HAP-1 (cell line): ENCODE measurements around the gene RNF212.

ENCODE experiments used
- DNase-seq, 2 experiments: peaks; one replicate each; pipeline ENCODE4 v3.0.0-alpha.2; 2016 to 2020; ENCODE audit warnings: low spot score in 2 of 2
- H3K27me3 ChIP-seq: fragments of 250-450 bp; sonication (Bioruptor Pico); 2 replicates; pipeline ENCODE4 v1.5.1; 2020; ENCODE audit warnings: low read depth, mild to moderate bottlenecking, moderate library complexity
- H3K36me3 ChIP-seq: fragments of 250-450 bp; sonication (Bioruptor Pico); replicated peaks from 2 replicates; pipeline ENCODE4 v1.5.1; 2020; ENCODE audit warnings: mild to moderate bottlenecking
- H3K4me1 ChIP-seq: fragments of 250-450 bp; sonication (Bioruptor Pico); 2 replicates; pipeline ENCODE4 v1.5.1; 2020; ENCODE audit warnings: mild to moderate bottlenecking
- H3K4me3 ChIP-seq: fragments of 250-450 bp; sonication (Bioruptor Pico); 2 replicates; pipeline ENCODE4 v1.5.1; 2020; ENCODE audit warnings: mild to moderate bottlenecking, moderate library complexity
- H3K9me3 ChIP-seq: fragments of 250-450 bp; sonication (Bioruptor Pico); 2 replicates; pipeline ENCODE4 v1.5.1; 2020; ENCODE audit warnings: mild to moderate bottlenecking, moderate library complexity
- in situ Hi-C: fragments of 300-500 bp; cut with MboI; formaldehyde crosslinking; loops from 3 replicates; pipeline ENCODE4 v1.14.3; 2020; ENCODE audit warnings: low sequenced_read_pairs, inconsistent platforms, mixed read lengths

RNF212 gene

GRCh38 chr4:1042352-1043055, 70.9 kb downstream of the RNF212 start:
- H3K27me3 ChIP-seq: no peaks in the 10 kb centered on the region
- DNase-seq: no peak
- no peaks in the 10 kb centered on the region for H3K36me3 ChIP-seq
- peaks cover 11% of the 10 kb centered on the region for H3K4me1 ChIP-seq
- in situ Hi-C loops: no loop called here
- no peaks in the 10 kb centered on the region for H3K9me3 ChIP-seq
- no peak overlapping the region for H3K4me3 ChIP-seq

GRCh38 chr4:1041936-1042330, 71.4 kb downstream of the RNF212 start:
- Histone ChIP-seq H3K4me3 (no peak overlapping the region), H3K4me1 (peaks cover 11% of the 10 kb centered on the region), H3K9me3 (no peaks in the 10 kb centered on the region), H3K27me3 (no peaks in the 10 kb centered on the region), H3K36me3 (no peaks in the 10 kb centered on the region)
- DNase-seq: no peak
- in situ Hi-C loops: no loop called here

- Histone ChIP-seq H3K9me3 (no peaks in the 10 kb centered on the region), H3K36me3 (no peaks in the 10 kb centered on the region), H3K4me1 (peaks cover 11% of the 10 kb centered on the region), H3K27me3 (no peaks in the 10 kb centered on the region), H3K4me3 (no peak overlapping the region)
- DNase-seq: peak in 1 of 2 experiments; percentile 65
- in situ Hi-C loops: no loop called here
These were observed 72.0 kb downstream of the RNF212 start for GRCh38 chr4:1041147-1041935.

- no peaks in the 10 kb centered on the region for H3K36me3 ChIP-seq
- no peak for DNase-seq
- H3K4me3 ChIP-seq: no peak overlapping the region
- no peaks in the 10 kb centered on the region for H3K9me3 ChIP-seq
- no peaks in the 10 kb centered on the region for H3K27me3 ChIP-seq
- peaks cover 11% of the 10 kb centered on the region for H3K4me1 ChIP-seq
- in situ Hi-C loops: no loop called here
These were observed 72.8 kb downstream of the RNF212 start for GRCh38 chr4:1040344-1041146.

GRCh38 chr4:1039493-1040343, 73.6 kb downstream of the RNF212 start:
- Histone ChIP-seq H3K4me3 (no peak overlapping the region), H3K36me3 (no peaks in the 10 kb centered on the region), H3K27me3 (no peaks in the 10 kb centered on the region), H3K4me1 (peaks cover 11% of the 10 kb centered on the region), H3K9me3 (no peaks in the 10 kb centered on the region)
- peak in 1 of 2 experiments; percentile 63 for DNase-seq
- in situ Hi-C loops: no loop called here

GRCh38 chr4:1038948-1039492, 74.3 kb downstream of the RNF212 start:
- no peak for DNase-seq
- in situ Hi-C loops: no loop called here
- Histone ChIP-seq H3K4me1 (peaks cover 11% of the 10 kb centered on the region), H3K36me3 (no peaks in the 10 kb centered on the region), H3K9me3 (no peaks in the 10 kb centered on the region), H3K4me3 (no peak overlapping the region), H3K27me3 (no peaks in the 10 kb centered on the region)

GRCh38 chr4:1036976-1037810, 76.2 kb downstream of the RNF212 start:
- H3K36me3 ChIP-seq: no peaks in the 10 kb centered on the region
- in situ Hi-C loops: no loop called here
- DNase-seq: no peak
- H3K4me1 ChIP-seq: peaks cover 11% of the 10 kb centered on the region
- no peaks in the 10 kb centered on the region for H3K9me3 ChIP-seq
- peaks cover 3% of the 10 kb centered on the region; the same call in 1 of the 2 replicates for H3K27me3 ChIP-seq
- no peak overlapping the region for H3K4me3 ChIP-seq

- peaks cover under 1% of the 10 kb centered on the region; the same call in 1 of the 2 replicates for H3K4me1 ChIP-seq
- no peak for DNase-seq
- in situ Hi-C loops: no loop called here
These were observed 77.3 kb downstream of the RNF212 start for GRCh38 chr4:1036095-1036494.

GRCh38 chr4:1035510-1035909, 77.9 kb downstream of the RNF212 start:
- Histone ChIP-seq H3K4me1 (no peaks in the 10 kb centered on the region; the same call in 1 of the 2 replicates), H3K27me3 (peaks cover 9% of the 10 kb centered on the region; the same call in 1 of the 2 replicates), H3K9me3 (no peaks in the 10 kb centered on the region), H3K4me3 (no peak overlapping the region), H3K36me3 (no peaks in the 10 kb centered on the region)
- in situ Hi-C loops: no loop called here
- DNase-seq: no peak

More at GRCh38 chr4:1036095-1036494, 77.3 kb downstream of the RNF212 start:
- Histone ChIP-seq H3K9me3 (no peaks in the 10 kb centered on the region), H3K27me3 (peaks cover 9% of the 10 kb centered on the region; the same call in 1 of the 2 replicates), H3K36me3 (no peaks in the 10 kb centered on the region), H3K4me3 (no peak overlapping the region)

GRCh38 chr4:1033840-1034551, 79.4 kb downstream of the RNF212 start:
- Histone ChIP-seq H3K9me3 (no peaks in the 10 kb centered on the region), H3K4me1 (no peaks in the 10 kb centered on the region), H3K4me3 (no peak overlapping the region), H3K27me3 (peaks cover 9% of the 10 kb centered on the region; the same call in 1 of the 2 replicates), H3K36me3 (no peaks in the 10 kb centered on the region)
- in situ Hi-C loops: no loop called here
- DNase-seq: no peak

- H3K36me3 ChIP-seq: no peaks in the 10 kb centered on the region
- H3K9me3 ChIP-seq: no peaks in the 10 kb centered on the region
- DNase-seq: no peak
- peaks cover 9% of the 10 kb centered on the region; the same call in 1 of the 2 replicates for H3K27me3 ChIP-seq
- H3K4me1 ChIP-seq: no peaks in the 10 kb centered on the region
- no peak overlapping the region for H3K4me3 ChIP-seq
- in situ Hi-C loops: no loop called here
These were observed 80.5 kb downstream of the RNF212 start for GRCh38 chr4:1032861-1033260.
